Spinal cord (tissue), 10 donors: ENCODE measurements around the gene GPC6. TPM values are rescaled to one million over a fixed set of nuclear protein-coding genes. Genes with fewer than 3 reads are reported as not detected.

ENCODE experiments used
- DNase-seq, 6 donors: peaks; one replicate each; pipeline versions ENCODE4 v3.0.0 to v3.0.0-alpha.2; 2013 to 2015; ENCODE audit warnings: low spot score in 6 of 6, low read depth in 4 of 6
- H3K27ac ChIP-seq: one replicate; pipeline ENCODE4 v1.5.1; 2013; ENCODE audit warnings: low read depth, low read length, control low read depth
- H3K27me3 ChIP-seq: one replicate; pipeline ENCODE4 v1.6.1; 2013; ENCODE audit warnings: low read length; ENCODE audit not compliant: control insufficient read depth, insufficient read depth
- H3K36me3 ChIP-seq: one replicate; pipeline ENCODE4 v1.6.1; 2013; ENCODE audit warnings: low read length; ENCODE audit not compliant: control insufficient read depth, insufficient read depth
- H3K4me1 ChIP-seq: one replicate; pipeline ENCODE4 v1.6.1; 2013; ENCODE audit warnings: low read length; ENCODE audit not compliant: control insufficient read depth, insufficient read depth
- H3K4me3 ChIP-seq: one replicate; pipeline ENCODE4 v1.5.1; 2013; ENCODE audit warnings: low read depth, low read length, control low read depth
- H3K9me3 ChIP-seq: one replicate; pipeline ENCODE4 v1.6.1; 2013; ENCODE audit warnings: low read length; ENCODE audit not compliant: control insufficient read depth, insufficient read depth
- WGBS: methylation state at CpG from one replicate; pipeline ENCODE4 v1.1.5; 2013; ENCODE audit warnings: missing lambda C conversion rate; ENCODE audit not compliant: insufficient coverage; 5-methylcytosine and 5-hydroxymethylcytosine counted together
- polyA plus RNA-seq, 2 donors: library from polyadenylated mRNA; unstranded; fragments of 120-200 nt; gene quantifications; one replicate each; pipeline ENCODE4 v1.2.1, GENCODE V29; 2013; ENCODE audit not compliant: insufficient read length in 2 of 2
- total RNA-seq, 2 donors: library from RNA; depleted of rRNA in 1 of 2; stranded (reverse); fragments of 120-200 nt in 1 of 2; fragments of >200 nt in 1 of 2; gene quantifications; one replicate each; pipeline versions ENCODE4 v1.2.3 to v1.2.4, GENCODE V29; 2013 to 2014
- donor health status: healthy.

The GPC6 gene
- total and polyA plus RNA-seq, 4 donors, result 19.8 to 109 (median 46.0) TPM

- no peak for DNase-seq
- H3K36me3 ChIP-seq, result no peaks in the 10 kb centered on the region
- no peak overlapping the region for H3K27ac ChIP-seq
- no peak overlapping the region for H3K4me3 ChIP-seq
- H3K4me1 ChIP-seq, result no peaks in the 10 kb centered on the region
- no peaks in the 10 kb centered on the region for H3K27me3 ChIP-seq
- H3K9me3 ChIP-seq, result no peaks in the 10 kb centered on the region
Observed at GRCh38 chr13:93515267-93515666, 288.7 kb downstream of the GPC6 start.

- H3K36me3 ChIP-seq, result no peaks in the 10 kb centered on the region
- no peak overlapping the region for H3K27ac ChIP-seq
- no peaks in the 10 kb centered on the region for H3K27me3 ChIP-seq
- no peaks in the 10 kb centered on the region for H3K4me1 ChIP-seq
- H3K4me3 ChIP-seq, result no peak overlapping the region
- no peaks in the 10 kb centered on the region for H3K9me3 ChIP-seq
- no peak for DNase-seq
Observed at GRCh38 chr13:93517658-93518057, 291.1 kb downstream of the GPC6 start.

GRCh38 chr13:93521307-93521706 lies 294.7 kb downstream of the GPC6 start:
- Histone ChIP-seq H3K4me3 (no peak overlapping the region), H3K27me3 (no peaks in the 10 kb centered on the region), H3K27ac (no peak overlapping the region), H3K36me3 (no peaks in the 10 kb centered on the region), H3K9me3 (no peaks in the 10 kb centered on the region), H3K4me1 (no peaks in the 10 kb centered on the region)
- no CpG with 5 or more reads among the region's 2 CpGs for WGBS
- DNase-seq, result no peak

GRCh38 chr13:93522501-93522900 lies 295.9 kb downstream of the GPC6 start:
- Histone ChIP-seq H3K4me1 (no peaks in the 10 kb centered on the region), H3K27ac (no peak overlapping the region), H3K27me3 (no peaks in the 10 kb centered on the region), H3K9me3 (no peaks in the 10 kb centered on the region), H3K36me3 (no peaks in the 10 kb centered on the region), H3K4me3 (no peak overlapping the region)
- WGBS, result 39% methylated on average over 2 of the region's 3 CpGs
- DNase-seq, result peak in 1 of 6 donors; percentile 61

- H3K4me3 ChIP-seq, result no peak overlapping the region
- H3K4me1 ChIP-seq, result no peaks in the 10 kb centered on the region
- DNase-seq, result no peak
- H3K27ac ChIP-seq, result no peak overlapping the region
- no peaks in the 10 kb centered on the region for H3K9me3 ChIP-seq
- H3K36me3 ChIP-seq, result no peaks in the 10 kb centered on the region
- no peaks in the 10 kb centered on the region for H3K27me3 ChIP-seq
Observed at GRCh38 chr13:93525087-93525486, 298.5 kb downstream of the GPC6 start.

- Histone ChIP-seq H3K27ac (no peak overlapping the region), H3K9me3 (no peaks in the 10 kb centered on the region), H3K4me3 (no peak overlapping the region), H3K4me1 (no peaks in the 10 kb centered on the region), H3K36me3 (no peaks in the 10 kb centered on the region), H3K27me3 (no peaks in the 10 kb centered on the region)
- WGBS, result no CpG with 5 or more reads among the region's 2 CpGs
- DNase-seq, result no peak
Observed at GRCh38 chr13:93527748-93528297, 301.2 kb downstream of the GPC6 start.

GRCh38 chr13:93529961-93530360 lies 303.4 kb downstream of the GPC6 start:
- no peaks in the 10 kb centered on the region for H3K36me3 ChIP-seq
- WGBS, result 100% methylated on average over 2 of the region's 2 CpGs
- no peaks in the 10 kb centered on the region for H3K4me1 ChIP-seq
- no peaks in the 10 kb centered on the region for H3K27me3 ChIP-seq
- no peak overlapping the region for H3K27ac ChIP-seq
- no peak for DNase-seq
- H3K4me3 ChIP-seq, result no peak overlapping the region
- no peaks in the 10 kb centered on the region for H3K9me3 ChIP-seq

GRCh38 chr13:93534181-93534700 lies 307.6 kb downstream of the GPC6 start:
- Histone ChIP-seq H3K4me1 (no peaks in the 10 kb centered on the region), H3K36me3 (no peaks in the 10 kb centered on the region), H3K9me3 (no peaks in the 10 kb centered on the region), H3K27ac (no peak overlapping the region), H3K4me3 (no peak overlapping the region), H3K27me3 (no peaks in the 10 kb centered on the region)
- DNase-seq, result no peak
- WGBS, result 100% methylated on average over 1 of the region's 6 CpGs

GRCh38 chr13:93535251-93535650 lies 308.6 kb downstream of the GPC6 start:
- no CpG with 5 or more reads among the region's 1 CpG for WGBS
- no peaks in the 10 kb centered on the region for H3K4me1 ChIP-seq
- no peak overlapping the region for H3K4me3 ChIP-seq
- H3K36me3 ChIP-seq, result no peaks in the 10 kb centered on the region
- DNase-seq, result no peak
- H3K9me3 ChIP-seq, result no peaks in the 10 kb centered on the region
- H3K27ac ChIP-seq, result no peak overlapping the region
- H3K27me3 ChIP-seq, result no peaks in the 10 kb centered on the region

GRCh38 chr13:93539914-93540313 lies 313.3 kb downstream of the GPC6 start:
- Histone ChIP-seq H3K27me3 (no peaks in the 10 kb centered on the region), H3K9me3 (no peaks in the 10 kb centered on the region), H3K4me3 (no peak overlapping the region), H3K4me1 (no peaks in the 10 kb centered on the region), H3K36me3 (no peaks in the 10 kb centered on the region), H3K27ac (no peak overlapping the region)
- WGBS, result 97% methylated on average over 4 of the region's 6 CpGs
- no peak for DNase-seq
